ENCODE results near the gene TMEFF1.
"Not testable (repeated sequence)": the region's sequence is repeated elsewhere in the genome, so short reads cannot be mapped to it uniquely, and the experiment has no call there.

The TMEFF1 gene, protein sequence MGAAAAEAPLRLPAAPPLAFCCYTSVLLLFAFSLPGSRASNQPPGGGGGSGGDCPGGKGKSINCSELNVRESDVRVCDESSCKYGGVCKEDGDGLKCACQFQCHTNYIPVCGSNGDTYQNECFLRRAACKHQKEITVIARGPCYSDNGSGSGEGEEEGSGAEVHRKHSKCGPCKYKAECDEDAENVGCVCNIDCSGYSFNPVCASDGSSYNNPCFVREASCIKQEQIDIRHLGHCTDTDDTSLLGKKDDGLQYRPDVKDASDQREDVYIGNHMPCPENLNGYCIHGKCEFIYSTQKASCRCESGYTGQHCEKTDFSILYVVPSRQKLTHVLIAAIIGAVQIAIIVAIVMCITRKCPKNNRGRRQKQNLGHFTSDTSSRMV

DNA sequence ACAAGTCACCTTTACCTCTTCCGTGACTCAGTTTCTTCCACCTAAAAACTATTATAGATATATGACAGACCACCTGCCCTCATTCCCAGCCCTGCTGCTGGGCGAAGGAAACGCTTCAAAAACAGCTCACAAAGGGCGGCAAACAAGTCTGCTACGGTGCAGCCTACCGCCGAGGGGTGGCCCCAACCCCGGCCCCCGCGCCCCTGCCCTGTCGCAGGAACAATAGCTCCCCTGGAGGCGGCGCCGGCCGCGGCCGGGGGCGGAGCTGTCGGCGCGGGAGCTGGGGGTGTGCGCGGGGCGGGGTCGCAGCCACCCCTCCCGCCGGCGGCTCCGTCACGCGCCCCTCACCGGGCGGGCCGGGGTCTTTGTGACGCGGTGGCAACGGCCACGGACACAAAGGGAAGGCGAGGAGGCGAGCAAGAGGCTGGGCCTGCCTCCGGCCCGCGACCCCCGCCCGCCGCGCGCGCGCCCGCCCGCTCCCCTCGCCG, at the start of gene TMEFF1:
Gene TMEFF1 (plus strand): TSS at position 362 of the 488 bp plus-strand sequence. CDS start 396 bp downstream, outside the sequence.
- DNase-seq: peak; percentile 17

DNA sequence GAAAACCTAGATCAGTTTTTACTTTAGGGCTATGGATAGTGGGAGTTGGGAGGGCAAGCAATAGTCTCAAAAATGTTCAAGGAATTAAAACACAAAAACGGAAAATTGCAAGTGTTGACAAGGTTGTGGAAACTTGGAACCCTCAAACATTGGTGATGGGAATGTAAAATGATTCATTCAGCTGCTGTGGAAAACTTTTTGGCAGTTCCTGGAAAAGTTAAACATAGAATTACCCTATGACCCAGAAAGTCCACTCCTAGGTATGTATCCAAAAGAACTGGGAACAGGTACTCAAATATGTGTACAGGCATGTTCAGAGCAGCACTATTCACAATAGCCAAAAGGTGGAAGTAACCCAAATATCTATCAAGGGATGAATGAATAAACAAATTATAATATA, 47.2 kb upstream of the TMEFF1 start:
- no peak for DNase-seq

DNA sequence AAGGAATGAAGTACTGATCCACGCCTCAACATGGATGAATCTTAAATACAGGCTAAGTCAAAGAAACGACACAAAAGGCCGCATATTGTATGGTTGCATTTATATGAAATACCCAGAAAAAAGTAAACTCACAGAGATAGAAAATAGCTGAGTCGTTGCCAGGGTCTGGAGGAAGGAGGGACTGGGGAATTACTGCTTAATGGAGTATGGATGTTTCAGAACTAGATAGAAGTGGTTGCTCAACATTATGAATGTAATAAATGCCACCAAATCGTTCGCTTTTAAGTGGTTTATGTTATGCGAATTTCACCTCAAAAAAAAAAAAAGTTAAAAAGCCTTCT, 46.8 kb upstream of the TMEFF1 start:
- DNase-seq: no peak

DNA sequence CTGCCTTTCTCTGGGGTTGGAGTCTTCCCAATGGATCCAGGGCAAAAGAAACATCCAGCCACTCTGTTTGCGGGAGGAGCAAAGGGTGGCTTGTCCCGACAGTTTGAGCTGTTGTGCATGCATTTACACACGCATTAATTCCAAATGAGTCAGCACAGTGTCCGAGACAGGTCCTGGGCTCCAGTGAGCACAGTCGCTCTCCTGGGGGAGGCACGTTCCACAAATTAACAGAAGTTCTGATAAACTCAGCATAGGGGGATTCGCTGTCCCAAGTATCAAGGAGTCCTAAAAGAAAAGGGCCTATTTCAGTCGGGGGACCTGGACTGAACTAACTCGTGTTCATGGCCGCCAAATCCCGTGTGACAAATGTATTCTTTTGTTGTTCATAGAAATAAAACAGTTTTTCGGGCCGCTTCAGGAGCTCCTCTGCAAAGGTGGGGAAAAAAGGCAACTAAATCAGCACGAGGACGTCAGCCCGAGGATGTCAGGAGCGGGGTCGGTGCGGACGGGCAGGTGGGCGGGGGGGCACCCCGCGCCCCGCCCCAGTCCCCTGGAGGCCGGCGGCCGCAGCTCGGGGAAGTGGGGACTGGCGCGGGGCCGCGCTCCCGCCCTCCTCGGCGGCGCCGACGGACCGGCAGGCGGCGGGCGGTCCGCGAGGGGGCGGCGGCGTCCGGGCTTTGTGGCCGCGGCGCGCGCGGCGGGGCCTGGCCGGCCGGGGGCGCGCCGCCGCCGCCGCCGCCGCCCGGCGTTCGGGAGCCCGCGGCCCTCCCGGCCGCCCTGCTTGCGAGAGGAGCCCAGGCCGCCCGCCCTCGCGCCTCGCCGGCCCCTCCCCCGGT, 46.2 kb upstream of the TMEFF1 start, which contains the start of gene MSANTD3:
Gene MSANTD3 (plus strand): TSS at position 614 of the 836 bp plus-strand sequence. CDS start 14,796 bp downstream, outside the sequence.
- peak; percentile 50 for DNase-seq

DNA sequence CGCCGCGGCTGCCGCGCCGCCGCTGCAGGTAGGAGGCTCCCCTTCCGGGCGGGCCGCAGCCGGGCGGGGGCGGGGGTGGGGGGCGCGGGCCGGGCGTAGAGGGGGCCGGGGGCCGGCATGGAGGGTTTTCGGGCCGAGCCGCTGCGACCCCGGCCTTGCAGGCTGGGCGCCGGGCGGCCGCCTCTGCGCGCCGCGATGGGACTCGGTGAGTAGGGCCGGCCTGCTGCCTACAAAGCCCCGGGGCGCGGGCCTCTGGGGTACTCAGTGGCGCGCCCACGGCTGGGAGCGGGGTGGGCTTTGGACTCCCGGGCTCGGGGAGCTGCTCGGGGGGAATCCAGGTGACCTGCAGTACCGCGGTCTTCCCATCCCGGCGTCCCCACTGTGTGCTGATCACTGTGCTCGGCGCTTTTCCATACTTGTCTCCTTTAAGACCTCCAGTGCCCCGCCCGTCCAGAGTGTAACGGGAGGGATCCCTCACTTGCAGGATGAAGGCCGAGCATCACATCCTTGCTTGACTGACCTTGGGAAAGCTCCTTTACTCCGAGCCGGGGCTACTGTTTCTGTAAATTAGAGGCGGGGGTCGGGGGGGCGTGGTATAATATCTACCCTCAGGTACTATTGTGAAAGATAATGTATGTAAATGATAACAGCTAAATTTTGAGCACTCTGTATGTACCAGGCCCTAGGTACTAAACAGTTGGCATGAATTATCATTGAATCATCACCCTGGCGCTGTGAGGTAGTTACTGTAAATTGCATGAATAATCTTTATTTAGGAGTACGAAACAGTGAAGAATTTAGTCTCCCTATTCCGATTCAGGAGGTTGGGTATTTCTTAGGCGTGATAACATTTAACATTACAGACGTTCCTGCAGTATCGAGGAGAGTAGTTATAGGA, 45.3 kb upstream of the TMEFF1 start:
- DNase-seq: peak; percentile 18

DNA sequence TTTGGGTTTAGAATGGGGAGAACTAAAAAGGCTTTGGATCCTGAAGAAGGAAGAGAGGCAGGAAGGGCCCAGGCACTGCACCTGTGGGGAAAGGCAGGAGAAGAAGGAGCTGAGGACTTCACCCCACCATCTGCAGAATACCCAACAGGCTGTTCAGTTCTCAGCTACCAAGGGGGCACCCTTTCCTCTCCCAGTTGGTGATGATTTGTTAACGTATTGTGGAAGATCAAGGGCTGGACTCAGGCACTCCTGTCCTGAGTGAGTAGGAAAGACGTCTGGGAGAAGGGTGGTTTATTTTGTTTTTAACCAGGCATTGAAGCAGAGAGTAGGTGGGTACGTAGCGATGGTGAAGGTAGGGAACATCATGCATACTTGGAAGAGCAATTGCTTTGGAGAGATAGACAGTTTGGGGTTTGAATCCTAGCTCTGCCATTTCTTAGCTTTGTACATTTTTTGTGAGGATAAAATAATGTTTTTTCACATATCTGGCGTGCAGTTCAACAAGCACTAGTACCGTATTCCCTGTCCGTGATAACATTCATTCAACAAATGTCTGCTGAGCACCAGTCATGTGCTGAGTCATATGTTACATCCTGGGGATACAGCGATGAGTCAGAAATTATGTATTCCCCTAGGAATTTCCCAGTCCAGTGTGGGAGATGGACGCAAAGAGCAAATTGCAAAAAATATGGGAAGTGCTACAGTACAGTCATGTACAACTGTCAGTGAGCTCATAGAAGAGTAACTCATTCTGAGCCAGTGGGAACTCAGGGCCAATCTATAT, 43.9 kb upstream of the TMEFF1 start:
- DNase-seq: no peak

DNA sequence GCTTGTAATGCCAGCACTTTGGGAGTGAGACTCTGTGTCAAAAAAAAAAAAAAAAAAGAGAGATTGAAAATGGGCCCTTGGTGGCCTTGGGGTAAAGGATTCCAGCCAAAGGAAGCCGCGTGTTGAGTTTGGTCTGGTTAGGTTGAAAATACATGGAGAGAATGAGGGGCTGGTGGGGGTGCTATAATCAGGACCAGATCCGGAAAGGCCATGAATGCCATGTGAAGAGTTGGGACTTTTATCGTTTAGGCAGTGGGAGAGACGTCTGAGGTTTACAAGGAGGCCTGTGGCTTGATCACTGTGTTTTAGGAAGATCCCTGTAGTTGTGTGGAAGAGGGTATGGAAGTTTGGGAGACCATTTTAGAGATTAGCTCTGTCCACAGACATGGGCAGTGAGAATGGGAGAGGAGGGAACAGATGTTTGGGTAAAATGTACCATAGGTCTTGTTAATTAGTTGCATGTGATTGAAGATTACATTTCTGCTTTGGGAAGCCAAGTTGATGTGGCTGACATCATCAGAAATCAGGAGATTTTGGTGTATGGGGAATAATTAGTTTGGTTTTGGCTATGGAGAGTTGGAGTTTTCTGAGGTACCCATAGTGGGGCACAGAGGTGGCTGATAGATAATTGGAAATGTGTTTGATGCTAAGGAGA, 42.5 kb upstream of the TMEFF1 start:
- DNase-seq: no peak

DNA sequence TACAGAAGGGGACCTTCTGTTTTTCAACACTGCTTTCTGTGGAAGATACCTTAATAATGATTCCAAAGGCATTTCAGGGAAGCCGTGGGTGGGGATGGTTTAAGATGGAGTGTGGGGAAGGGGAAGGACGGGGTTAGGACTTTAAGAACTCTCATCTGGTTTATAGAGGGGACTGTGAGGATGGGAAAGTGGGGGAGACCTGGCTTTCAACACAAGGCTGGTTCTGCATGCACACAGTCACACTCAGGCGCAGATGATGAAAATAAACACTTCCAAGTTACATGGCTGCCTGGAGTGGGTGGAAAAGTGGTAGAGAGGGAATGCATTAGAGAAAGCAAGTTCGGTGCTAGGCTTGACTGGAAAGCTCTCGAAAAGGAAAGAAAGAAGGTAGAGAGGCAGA, 41.1 kb upstream of the TMEFF1 start:
- DNase-seq: no peak

DNA sequence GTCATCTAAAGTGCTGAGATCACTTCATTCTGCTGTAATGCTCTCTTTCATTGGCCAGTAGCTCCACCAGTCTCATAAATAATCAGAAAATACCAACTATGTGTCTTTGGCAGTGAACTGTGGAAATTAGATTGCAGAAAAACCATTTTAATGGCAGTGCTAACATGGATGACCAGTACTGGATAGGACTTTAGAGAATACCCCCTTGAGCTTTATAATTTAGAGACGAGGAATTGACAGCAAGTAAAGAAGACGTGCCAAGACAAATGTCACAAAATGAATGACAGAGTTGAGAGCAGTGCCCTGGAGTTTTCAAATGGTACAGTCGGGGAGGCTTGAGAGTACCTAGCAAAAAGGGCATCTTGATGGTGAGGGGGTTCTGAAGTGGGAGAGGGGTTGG, 40.2 kb upstream of the TMEFF1 start:
- DNase-seq: no peak

DNA sequence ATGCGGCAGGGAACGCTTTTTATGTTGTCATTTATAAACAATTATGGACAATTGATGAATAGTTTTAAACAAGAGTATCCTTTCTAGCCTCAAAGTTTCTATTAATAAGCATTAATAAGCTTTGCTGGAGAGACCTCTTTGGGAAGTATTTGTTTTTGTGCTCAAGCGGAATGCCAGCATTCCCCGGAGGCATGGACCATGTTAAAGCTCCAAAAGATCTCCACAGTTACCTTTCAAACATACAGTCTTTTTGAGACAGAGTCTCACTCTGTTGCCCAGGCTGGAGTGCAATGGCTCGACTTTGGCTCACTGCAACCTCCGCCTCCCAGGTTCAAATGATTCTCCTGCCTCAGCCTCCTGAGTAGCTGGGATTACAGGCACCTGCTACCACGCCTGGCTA, 36.4 kb upstream of the TMEFF1 start:
- no peak for DNase-seq

DNA sequence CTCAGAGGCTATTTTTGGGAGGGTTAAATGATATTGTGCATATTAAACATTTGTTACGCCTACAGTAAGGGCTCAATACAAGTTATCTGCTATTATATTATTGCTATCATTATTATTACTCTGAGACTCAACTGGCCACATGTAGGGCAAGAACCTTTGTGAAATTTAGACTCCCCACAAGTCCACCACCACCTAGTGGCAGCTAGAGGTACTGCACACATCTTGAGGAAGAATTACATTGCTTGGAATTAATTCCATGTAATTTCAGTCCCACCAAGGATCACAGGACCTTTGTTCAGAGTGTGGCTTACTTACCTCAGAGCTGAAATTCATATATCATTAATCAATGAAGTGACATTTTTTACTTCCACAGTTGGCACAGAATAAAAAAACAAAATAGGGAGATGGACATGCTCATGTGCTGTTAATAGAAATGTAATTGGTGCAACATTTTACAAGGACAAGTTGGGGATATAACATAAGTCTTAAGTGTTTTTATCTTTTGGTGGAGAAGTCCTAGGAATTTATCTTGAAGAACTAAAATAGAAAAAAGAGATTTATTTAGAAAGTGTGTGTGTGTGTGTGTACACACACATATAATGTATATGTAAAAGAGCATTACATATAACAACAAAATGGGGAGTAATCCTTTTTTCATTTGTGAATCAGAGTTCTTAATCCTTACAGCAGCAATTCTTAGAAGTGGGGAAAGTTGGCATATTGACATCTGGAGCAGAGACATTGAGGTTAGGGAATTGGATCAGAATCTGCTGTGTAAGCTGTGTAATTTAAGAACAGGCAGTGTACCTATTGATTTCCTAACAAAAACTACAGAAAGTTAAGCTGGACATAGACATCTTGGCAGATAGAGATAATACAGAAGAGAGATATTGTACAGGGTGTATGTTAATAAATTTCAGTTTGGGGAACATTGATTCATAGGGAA, 34.8 kb upstream of the TMEFF1 start:
- peak; percentile 41 for DNase-seq

DNA sequence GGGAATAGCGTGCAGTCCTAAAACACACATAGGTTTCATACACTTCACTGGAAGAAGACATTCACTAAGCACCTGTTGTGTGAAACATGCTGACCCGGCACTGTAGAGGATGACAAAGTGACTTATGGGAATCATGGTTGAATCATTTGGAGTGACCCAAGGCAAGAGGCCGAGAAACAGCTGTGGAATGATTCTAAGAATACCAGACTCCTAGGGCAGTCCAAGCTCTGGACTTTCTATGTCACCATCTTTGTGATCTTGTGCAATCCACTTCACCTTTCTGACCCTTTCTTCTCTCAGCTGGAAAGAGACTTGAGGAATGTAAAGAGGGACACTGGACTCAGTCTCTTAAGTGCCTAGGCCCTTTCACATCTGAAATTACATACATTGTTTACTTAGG, 32.9 kb upstream of the TMEFF1 start:
- DNase-seq: no peak

DNA sequence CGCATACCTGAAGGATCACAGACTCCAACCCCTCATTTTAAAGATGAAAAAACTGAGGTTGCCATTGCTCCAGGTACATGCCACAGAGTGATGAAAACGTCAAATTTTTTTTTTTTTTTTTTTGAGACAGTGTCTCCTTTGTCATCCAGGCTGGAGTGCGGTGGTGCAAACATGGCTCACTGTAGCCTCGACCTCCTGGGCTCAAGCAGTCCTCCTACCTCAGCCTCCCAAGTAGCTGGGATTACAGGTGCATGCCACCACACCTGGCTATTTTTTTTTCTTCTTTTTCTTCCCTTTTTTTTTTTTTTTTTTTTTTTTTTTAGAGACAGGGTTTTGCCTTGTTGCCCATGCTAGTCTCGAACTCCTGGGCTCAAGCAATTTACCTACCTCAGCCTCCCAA, 32.5 kb upstream of the TMEFF1 start:
- DNase-seq: not testable (repeated sequence)

DNA sequence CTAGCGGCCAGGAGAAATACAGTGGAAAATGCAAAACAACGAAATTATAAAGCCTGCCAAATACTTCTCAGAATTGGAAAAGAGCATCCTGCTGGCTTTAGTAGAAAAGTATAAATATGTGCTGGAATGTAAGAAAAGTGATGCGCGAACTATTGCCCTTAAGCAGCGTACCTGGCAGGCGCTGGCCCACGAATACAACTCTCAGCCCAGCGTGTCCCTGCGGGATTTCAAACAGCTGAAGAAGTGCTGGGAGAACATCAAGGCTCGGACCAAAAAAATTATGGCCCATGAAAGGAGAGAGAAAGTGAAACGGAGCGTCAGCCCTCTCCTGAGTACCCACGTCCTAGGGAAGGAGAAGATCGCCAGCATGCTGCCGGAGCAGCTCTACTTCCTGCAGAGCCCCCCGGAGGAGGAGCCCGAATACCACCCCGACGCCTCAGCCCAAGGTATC, 31.0 kb upstream of the TMEFF1 start:
- DNase-seq: no peak

DNA sequence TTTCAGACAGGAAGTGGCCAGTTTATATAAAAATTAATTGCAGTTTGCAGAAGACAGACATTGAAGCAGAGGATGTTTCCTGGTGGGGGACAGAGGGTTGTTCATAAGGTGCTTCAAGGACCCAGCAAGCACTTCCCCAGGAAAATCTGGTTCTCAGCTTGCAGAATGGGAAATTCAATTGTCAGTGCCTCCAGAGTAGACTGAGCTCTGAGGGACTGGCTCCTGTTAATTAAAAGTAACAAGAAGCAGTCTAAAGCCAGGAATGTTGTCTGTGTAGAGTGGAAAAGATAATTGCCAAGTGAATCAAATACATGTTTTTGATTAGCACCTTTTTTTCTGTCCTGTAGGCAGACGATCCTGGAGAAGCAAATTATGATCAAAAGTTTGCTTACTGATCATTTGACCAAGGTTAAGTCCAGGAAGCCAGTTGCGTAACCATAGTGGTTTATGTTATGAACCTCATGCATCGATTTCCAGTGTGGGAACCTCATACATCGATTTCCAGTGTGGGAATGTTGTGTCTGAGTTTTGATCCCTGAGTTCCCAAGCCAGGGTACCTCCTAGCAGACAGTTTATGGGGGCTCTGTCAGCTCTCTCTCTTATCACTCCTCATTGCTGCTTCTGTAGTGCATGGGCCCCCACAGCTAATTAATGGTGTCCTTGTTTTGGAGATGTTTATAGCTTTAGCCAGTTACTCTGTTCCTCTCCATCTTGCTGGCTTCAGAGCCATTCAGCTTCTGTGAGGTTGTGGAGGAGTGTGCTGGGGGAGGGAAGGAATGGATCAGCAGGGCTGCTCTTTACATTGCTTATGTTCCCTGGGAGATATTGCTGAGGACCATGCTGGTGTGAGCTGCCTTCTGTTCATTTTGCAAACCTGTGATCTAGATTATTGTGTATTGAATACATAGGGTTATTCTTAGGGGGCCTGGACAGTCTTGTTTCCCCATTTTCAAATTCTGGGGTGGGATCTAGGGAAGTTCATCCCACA, 28.9 kb upstream of the TMEFF1 start:
- no peak for DNase-seq

DNA sequence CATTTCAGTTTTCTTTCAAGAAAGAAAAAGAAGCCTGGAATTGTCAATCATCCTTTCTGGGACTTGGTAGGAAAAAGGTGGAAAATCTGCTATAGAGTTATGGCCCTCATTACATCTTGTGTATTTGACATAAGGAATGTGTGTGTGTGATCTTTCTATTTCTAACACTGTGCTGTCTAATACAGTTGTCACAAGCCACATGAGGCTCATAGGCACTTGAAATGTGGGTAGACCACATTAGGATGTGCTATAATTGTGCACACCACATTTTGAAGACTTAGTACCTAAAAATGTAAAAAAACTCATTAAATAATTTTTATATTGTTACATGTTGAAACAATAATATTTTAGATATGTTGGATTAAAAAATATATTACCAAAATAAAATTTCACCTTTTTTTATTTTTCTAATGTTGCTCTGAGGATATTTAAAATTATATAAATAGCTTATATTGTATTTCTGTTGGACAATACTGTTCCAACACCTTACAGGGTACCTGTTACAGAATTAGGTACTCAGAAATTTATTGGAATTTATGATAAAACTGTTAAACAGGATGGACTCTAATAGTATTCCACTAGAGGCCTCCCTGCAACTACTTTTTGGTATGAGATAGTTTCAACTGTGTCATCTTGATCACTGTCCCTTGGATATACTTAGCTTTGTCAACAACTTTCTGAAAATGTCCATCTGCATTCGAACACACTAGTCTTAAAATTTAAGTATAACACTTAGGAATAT, 27.6 kb upstream of the TMEFF1 start:
- DNase-seq: no peak

DNA sequence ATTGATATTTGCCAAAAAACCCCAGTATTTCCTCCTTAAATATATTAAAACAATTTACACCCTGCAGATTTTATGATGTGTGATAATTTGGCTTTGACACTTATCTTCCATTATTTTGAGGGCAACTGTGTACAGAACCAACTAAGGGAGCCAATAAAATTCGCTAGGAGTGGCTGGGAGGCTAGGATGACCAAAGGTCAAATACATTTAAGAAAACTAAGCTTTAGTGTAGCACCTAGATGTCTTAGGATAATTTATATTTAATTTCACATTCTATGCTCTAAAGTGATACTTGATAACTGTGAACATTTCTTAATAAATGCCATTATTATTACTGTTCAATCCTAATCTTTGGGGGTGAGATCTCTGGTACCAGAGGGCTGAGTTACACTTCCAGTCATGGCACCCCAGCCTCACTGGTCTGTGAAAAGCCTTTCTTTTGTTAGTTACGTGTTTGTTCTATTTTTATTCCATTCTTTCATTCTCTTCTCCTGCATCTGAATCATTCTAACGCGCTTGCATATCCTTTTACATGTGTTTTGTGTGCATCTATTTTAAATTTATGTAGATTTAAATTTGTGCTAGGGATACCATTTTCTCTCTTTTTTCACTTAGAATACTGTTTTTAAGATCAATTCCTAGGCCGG, 26.9 kb upstream of the TMEFF1 start:
- DNase-seq: no peak

DNA sequence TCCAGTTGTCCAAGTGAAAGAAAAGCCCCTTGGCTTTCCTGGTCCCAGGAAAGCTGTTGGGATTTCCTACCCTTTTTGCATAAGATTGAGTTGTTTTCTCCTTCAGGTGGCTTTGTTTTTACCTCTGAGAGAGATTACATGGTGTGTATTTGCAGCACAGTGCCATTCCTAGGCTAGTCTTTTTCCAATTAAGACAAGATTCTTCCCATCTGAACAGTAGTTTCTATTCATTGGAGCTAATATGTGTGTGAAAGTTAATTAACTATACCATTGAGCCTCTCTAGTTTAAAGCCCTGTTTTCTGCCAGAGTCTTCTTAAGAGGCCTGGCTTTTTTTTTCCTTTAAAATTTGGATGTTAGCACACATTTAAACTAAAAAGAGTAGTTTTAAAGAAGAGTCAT, 25.9 kb upstream of the TMEFF1 start:
- DNase-seq: no peak

Measured in NCI-H1694 treated with DMSO at 0.1 percent for 48 hours (cell line).